HG03097 (cell line): ENCODE measurements around the gene SLAMF6.
"Not testable (repeated sequence)": the region's sequence is repeated elsewhere in the genome, so short reads cannot be mapped to it uniquely, and the experiment has no call there.

Source experiments
- ATAC-seq: cut with Tn5 transposase; IDR thresholded peaks from one replicate; pipeline ENCODE4 v1.9.1; 2021; ENCODE audit not compliant: unreplicated experiment, low FRiP score

The SLAMF6 gene

DNA sequence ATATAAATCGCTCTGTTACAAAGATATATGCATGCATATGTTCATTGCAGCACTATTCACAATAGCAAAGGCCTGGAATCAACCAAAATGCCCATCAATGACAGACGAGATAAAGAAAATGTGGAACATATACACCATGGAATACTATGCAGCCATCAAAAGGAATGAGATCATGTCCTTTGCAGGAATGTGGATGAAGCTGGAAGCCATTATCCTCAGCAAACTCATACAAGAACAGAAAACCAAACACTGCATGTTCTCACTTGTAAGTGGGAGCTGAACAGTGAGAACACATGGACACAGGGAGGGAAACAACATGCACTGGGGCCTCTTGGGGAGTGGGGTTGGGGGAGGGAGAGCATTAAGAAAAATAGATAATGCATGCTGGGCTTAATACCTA is 5.5 kb downstream of the SLAMF6 start:
- ATAC-seq = not testable (repeated sequence)

- ATAC-seq = not testable (repeated sequence)
These were observed 7.1 kb downstream of the SLAMF6 start for GRCh38 chr1:160515908-160516307.

GRCh38 chr1:160504651-160505050 is 18.4 kb downstream of the SLAMF6 start:
- no peak for ATAC-seq

DNA sequence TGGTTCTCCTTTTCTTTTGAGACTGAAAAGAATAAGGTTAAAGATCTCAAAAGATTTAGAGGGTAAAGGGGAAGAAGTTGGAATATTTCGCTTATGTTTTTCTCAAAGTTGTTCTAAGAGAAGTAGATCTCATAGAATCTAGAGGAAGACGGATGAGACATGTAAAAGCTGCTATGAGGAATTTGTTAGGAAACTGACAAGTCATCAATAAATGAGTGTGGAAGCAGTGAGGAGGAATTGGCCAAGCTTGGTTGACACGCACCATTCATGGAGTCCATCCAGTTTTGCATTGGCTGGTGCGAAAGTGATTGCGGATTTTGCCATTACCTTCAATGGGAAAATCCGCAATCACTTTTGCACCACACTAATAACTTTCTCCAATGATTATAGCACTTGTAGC is 20.0 kb downstream of the SLAMF6 start:
- ATAC-seq = no peak

DNA sequence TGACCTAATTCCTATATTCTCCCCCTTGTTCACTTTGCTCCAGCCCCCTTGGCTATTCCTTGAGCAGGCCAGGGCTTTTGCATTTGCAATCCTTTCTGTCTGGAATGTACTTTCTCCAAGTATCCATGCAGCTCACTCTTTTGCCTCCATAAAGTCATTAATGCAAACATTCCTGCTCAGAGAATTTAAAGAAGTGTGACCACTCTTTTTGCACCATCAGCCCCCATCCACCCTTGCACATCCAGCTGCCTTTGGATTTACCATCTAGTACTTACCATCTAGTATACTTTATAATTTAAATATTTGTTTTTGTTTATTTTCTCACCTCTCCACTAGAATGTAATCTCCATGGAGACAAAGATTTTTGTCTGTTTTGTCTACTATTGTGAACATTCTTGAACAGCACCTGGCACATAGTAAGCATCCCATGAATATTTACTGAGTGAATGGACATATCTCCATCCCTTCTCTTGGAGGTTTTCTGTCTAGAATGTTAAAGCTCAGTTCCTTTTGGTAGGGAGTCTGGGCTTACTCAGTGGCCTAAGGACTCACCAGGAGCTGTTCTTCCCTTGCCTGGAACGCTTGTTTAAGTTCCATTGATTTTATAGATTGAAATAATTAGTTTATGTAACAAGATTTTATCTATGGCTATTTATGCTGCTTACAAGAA is 22.6 kb downstream of the SLAMF6 start:
- ATAC-seq = no peak

GRCh38 chr1:160499631-160500030 is 23.4 kb downstream of the SLAMF6 start:
- no peak for ATAC-seq

DNA sequence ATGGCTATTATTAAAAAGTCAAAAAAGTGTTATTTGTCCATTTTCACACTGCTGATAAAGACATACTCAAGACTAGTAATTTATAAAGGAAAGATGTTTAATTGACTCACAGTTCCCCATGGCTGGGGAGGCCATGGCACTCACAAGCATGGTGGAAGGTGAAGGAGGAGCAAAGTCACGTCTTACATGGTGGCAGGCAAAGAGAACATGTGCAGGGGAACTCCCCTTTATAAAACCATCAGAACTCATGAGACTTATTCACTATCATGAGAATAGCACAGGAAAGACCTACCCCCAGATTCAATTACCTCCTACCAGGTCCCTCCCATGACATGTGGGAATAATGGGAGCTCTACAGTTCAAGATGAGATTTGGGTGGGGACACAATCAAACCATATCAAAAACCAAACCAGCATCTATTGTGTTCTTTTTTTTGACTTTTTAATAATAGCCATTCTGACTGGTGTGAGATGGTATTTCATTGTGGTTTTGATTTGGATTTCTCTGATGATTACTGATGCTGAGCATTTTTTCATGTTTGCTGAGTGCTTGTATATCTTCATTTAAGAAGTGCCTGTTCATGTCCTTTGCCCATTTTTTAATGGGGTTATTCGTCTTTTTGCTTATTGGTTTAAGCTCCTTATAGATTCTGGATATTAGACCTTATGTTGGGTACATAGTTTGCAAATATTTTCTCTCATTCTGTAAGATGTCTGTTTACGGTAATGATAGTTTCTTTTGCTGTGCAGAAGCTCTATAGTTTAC is 24.6 kb downstream of the SLAMF6 start:
- not testable (repeated sequence) for ATAC-seq

DNA sequence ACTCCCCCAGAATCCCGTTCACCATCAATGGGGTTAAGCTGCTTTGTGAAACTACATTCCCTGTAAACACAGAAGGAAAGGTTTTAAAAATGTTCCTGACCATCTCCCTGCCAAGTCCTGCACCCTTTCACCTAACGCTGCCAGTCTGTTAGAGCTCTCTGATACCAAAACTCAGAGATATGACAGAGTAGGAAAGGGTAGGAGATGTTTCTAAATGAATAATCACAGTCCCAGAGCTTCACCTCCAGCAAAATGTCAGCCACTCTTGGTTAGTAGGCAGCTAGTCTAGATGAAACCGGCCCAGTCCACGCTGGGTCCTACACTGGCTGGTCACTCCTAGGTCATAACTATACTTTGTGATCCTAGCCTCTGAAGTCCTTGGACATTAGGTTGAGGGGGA is 26.7 kb downstream of the SLAMF6 start:
- ATAC-seq = no peak

GRCh38 chr1:160494620-160495019 is 28.4 kb downstream of the SLAMF6 start:
- ATAC-seq = no peak

DNA sequence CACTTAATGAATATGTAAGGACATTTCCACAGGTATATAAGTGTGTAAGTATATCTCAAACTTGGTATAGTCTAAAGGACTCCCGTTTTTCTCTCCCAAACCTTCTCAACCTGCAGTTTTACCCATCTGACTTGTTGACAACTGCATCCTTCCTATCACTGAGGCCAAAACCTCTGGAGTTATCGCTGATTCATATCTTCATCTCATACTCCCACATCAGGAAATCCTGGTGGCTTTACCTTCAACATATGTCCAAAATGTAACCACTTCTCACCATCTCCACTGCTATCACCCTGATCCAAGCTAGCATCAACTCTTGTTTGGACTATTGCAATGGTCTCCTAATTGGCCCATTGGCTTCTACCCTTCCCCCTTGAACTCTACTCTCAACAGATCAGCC is 30.4 kb downstream of the SLAMF6 start:
- no peak for ATAC-seq

DNA sequence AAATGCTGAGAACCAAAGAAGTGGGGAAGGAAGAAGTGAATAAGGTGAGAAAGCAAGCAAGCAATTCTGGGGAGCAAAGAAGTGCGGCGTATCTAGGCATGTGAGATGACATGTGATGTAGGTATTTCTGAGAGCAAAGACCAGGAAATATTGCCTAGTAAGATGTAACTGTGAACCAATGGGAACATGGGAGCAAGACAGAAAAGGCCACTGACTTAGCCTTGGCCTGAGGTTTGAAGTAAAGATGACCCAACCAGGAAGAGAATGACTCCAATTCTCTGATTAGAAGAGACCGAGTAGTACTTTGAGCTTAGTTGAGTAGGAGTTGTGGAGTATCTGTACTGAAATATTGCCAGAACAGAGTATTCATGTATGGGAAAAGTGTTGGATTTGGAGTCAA is 31.1 kb downstream of the SLAMF6 start:
- ATAC-seq = no peak

DNA sequence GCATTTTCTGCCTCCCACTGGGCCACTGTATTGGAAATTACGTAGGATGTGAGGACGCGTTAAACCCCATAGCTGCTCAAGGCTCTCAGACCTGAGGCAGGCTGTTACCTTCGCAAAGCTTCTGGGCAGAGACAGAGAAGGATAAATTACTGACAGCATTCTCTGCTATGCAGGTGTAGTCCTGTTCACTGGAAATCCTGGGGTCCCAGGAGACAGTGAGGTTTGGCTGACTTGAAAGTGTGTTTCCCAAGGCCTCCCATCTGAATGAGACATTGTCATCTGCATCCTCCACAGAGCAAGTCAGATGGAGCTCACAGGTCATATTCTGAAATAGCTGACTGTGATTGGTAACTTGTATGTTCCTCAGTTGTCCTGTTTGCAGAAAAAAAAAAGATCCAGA is 32.0 kb downstream of the SLAMF6 start:
- ATAC-seq = no peak

DNA sequence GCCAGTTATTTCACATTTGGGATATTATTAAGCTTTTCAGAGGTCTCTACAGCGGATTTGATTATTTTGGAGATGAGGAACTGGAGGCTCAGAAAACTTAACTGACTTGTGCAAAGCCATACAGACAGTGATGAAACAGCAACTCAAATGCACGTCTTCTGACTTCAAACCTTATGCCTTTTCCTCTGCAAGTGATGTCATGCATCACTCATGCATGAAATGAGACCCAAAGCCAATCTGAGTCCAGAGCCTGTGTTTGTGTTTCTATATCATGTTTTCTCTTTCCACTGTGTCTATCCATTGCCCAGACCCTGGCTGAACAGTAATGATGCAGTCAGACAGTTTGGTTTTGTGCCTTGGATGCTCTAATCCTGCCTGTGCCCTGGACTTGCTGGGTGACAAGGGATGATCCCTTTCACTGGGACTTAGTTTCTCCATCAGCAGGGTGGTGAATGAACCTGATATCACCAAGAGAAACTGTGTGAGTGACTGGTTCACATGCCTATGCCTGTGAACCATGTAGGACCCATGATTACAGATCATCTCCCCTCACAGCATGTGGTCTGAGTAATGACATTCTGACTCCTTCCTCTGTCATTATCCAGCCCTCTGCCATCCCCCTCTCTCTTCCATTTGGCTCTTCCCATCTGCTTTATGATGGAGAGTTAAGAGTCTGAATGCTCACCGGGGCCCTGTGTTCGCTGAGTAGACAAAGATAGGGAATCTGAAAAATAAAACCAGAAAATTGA is 33.4 kb downstream of the SLAMF6 start:
- no peak for ATAC-seq

- ATAC-seq = no peak
These were observed 34.6 kb downstream of the SLAMF6 start for GRCh38 chr1:160488347-160489058.

- no peak for ATAC-seq
These were observed 36.6 kb downstream of the SLAMF6 start for GRCh38 chr1:160486453-160486852.

- ATAC-seq = no peak
These were observed 39.4 kb downstream of the SLAMF6 start for GRCh38 chr1:160483505-160484185.

- no peak for ATAC-seq
These were observed 41.0 kb downstream of the SLAMF6 start for GRCh38 chr1:160481979-160482596.

GRCh38 chr1:160480781-160481180 is 42.3 kb downstream of the SLAMF6 start:
- not testable (repeated sequence) for ATAC-seq

DNA sequence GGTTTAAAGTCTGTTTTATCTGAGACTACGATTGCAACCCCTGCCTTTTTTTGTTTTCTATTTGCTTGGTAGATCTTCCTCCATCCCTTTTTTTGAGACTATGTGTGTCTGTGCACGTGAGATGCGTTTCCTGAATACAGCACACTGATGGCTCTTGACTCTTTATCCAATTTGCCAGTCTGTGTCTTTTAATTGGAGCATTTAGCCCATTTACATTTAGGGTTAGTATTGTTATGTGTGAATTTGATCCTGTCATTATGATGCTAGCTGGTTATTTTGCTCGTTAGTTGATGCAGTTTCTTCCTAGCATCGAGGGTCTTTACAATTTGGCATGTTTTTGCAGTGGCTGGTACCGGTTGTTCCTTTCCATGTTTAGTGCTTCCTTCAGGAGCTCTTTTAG is 44.0 kb downstream of the SLAMF6 start:
- not testable (repeated sequence) for ATAC-seq
